ENCODE measurements around the gene NDUFS7.
"Not testable (repeated sequence)": the region's sequence is repeated elsewhere in the genome, so short reads cannot be mapped to it uniquely, and the experiment has no call there.

The NDUFS7 gene

GRCh38 chr19:1417681-1418495 lies 34.2 kb downstream of the NDUFS7 start:
- DNase-seq (ENCODE audit: low read depth) = no peak

- DNase-seq (ENCODE audit: low read depth) = no peak
These were observed 34.7 kb downstream of the NDUFS7 start for GRCh38 chr19:1418496-1418775.

GRCh38 chr19:1418951-1419738 lies 35.4 kb downstream of the NDUFS7 start:
- DNase-seq (ENCODE audit: low read depth) = no peak

DNA sequence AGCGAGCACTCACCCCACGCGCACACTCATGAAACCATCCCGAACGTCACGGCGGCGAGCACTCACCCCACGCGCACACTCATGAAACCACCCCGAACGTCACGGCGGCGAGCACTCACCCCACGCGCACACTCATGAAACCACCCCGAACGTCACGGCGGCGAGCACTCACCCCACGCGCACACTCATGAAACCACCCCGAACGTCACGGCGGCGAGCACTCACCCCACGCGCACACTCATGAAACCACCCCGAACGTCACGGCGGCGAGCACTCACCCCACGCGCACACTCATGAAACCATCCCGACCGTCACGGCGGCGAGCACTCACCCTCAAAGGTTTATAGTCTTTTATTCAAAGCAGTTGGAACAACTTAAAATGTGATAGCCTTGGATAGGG lies 36.4 kb downstream of the NDUFS7 start:
- DNase-seq (ENCODE audit: low read depth) = not testable (repeated sequence)

GRCh38 chr19:1420590-1420989 lies 36.9 kb downstream of the NDUFS7 start:
- no peak for DNase-seq (ENCODE audit: low read depth)

- no peak for DNase-seq (ENCODE audit: low read depth)
These were observed 37.7 kb downstream of the NDUFS7 start for GRCh38 chr19:1421218-1421957.

DNA sequence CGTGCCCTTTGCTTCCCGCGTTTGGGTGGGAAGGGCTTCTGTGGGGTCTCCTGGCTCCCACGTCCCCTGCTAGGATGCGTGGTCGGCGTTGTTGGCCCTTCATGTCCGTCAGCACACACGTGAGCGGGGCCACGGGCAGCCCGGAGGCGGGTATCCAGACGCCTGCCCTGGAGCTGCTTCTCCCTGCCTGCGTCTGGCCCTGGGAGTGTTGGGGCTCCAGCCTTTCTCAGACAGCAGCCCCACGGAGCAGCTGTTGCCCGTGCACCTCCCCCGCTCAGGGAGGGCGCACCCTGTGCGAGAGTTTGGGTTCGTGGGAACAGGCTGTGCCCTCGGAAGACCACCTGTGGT lies 38.2 kb downstream of the NDUFS7 start:
- no peak for DNase-seq (ENCODE audit: low read depth)

GRCh38 chr19:1422360-1422759 lies 38.7 kb downstream of the NDUFS7 start:
- no peak for DNase-seq (ENCODE audit: low read depth)

DNA sequence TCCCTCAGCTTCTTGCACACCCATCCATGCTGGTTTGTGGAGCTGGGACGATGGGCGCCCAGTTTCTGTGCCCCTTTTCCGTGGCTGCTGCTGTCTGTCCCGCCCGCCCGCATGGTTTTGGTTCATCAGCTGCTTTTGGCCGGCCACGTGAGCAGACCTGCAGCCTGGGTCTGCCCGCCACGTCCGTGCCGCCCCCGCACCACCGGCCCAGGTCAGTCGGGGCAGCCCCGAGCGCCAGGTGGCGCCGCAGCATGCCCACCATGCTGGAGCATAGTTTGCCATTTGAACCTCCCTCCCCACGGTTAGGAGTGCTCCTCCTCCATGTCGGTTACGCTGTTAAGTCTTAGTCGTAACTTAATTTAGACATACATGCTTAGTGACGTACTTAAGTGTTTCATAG lies 39.2 kb downstream of the NDUFS7 start:
- DNase-seq (ENCODE audit: low read depth) = no peak

DNA sequence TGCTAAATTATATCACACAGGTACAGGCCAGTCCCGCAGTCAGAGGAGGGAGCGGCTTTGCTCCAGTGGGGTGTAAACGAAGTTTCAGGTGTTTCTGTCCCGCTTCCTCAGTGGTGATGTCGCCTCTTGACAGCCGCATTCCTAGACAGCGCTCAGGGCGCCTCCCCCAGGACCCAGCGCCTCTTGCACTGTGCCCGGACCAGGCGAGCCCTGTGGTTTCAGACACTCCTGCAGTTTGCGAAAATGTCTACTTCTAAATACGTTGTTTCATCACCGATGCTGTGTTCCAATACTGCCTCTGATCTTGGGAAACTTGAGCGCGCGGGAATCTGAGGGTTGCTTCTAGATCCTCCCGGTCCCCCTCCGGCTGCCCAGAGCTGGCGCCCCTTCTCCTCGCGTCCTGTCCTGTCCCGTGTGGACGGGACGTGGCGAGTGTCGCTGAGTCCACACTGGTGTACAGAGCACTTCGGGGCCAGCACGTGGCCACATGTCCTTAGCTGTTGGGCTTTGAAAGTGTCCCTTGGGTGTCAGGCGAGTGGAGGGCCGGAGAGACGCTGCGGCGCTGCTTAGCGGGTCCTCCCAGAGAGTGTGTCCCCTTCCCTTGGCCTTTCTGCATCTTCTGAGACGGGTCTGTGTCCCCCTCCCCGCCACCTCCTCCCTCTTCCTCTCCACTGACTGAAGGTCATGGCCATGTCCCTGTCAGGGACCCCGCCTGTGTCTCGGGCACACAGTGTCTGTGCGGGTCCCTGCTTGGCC lies 39.9 kb downstream of the NDUFS7 start:
- no peak for DNase-seq (ENCODE audit: low read depth)

DNA sequence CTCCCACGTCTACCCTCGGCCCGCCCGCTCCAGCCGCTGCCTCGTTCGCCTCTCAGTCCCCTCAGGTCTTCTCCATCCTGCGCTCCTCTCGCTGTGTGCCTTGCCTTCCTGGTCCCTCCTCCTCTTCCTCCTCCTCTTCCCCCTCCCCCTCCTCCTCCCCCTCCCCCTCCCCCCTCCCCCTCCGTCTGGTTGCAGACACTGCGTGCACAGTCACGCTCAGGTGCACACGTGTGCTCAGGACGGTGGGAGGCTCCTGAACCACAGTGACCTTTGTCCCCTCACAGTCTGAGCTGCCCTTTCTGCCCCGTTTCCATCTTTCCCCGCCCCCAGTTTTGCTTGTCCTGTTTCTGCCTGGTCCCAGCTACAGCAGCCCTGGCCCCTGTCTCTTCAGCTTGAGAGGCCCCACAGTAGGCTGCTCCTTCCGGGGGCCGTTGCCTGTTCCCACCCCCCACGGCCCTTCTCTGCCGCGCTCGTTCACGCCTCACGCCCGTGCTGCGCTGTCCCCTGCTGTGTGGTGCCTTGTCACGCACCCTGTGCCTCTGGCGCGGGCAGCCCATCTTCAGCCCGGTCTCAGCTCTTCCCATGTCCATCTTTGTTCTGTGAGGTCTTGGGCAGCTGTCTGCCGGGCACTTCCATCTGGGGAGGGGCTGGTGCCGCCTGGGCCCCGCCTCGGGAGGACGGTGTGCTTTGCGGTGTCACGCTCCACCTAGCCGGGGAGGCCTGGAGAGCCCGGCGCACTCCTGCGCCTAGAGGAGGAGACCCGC lies 40.7 kb downstream of the NDUFS7 start:
- DNase-seq (ENCODE audit: low read depth) = no peak

- no peak for DNase-seq (ENCODE audit: low read depth)
These were observed 41.6 kb downstream of the NDUFS7 start for GRCh38 chr19:1425102-1425837.

GRCh38 chr19:1425902-1426301 lies 42.2 kb downstream of the NDUFS7 start:
- no peak for DNase-seq (ENCODE audit: low read depth)

GRCh38 chr19:1426736-1427135 lies 43.0 kb downstream of the NDUFS7 start:
- DNase-seq (ENCODE audit: low read depth) = no peak

DNA sequence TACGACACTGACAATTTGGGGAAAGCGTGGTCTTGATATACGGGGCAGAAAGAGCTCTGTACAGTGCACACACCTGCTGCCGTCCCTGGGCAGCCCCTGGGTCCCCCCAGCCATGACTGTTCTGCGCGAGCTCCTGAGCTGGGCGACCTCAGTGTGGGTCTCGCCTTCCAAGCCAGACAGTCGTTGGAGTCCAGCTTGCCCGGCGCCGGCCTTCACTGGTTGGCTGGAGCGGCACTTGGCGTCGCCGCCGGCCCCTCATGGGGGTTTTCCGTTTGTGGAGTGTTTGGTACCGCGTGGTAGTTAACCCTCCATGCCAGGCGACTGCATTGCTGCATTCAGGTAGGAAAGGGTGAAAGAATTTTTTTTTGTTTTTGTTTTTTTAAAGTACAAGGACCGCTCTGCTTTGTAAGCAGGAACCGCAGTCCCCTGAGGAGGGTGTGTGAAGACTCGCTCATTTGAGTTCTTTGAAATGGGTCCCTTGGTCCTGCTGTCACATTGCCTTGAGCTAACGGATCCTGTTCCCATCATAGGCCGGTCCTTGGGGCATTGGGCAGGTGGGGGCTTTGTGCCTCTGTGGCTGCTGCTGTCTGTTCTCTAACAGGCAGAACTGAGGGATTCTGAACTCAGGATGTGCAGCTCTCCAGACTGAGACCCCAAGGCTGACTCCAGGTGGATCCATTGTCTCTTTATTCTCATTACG lies 43.7 kb downstream of the NDUFS7 start:
- DNase-seq (ENCODE audit: low read depth) = no peak

GRCh38 chr19:1428738-1429391 lies 45.2 kb downstream of the NDUFS7 start:
- DNase-seq (ENCODE audit: low read depth) = no peak

- DNase-seq (ENCODE audit: low read depth) = no peak
These were observed 46.0 kb downstream of the NDUFS7 start for GRCh38 chr19:1429750-1430149.

DNA sequence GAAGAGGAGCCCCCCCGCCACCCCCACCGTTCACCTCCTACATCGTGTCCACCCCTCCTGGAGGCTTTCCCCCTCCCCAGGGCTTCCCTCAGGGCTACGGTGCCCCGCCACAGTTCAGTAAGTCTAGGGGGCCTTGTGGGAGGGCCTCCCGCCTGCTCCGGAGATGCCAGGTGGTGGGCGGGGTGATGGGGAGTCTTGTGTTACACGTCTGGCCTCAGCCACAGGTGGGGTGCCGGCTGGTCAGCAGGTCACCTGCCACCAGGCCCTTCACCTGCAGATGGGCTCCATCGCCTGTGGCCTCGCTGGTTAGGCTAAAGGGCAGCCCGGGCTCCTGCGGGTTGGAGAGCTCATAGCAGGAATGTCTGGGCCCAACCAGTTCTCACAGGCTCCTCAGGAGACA lies 46.5 kb downstream of the NDUFS7 start:
- DNase-seq (ENCODE audit: low read depth) = no peak

GRCh38 chr19:1431759-1432506 lies 48.2 kb downstream of the NDUFS7 start:
- no peak for DNase-seq (ENCODE audit: low read depth)

Measured in ELR (cell line).